ENCODE data around the gene TMEM170B. TPM values are rescaled to one million over a fixed set of nuclear protein-coding genes. Genes with fewer than 3 reads are reported as not detected.
A peak's percentile ranks its signal among the peaks of the same experiment; 100 is the strongest.

The TMEM170B gene
- polyA plus RNA-seq, 2 of the 4 experiments (the other 2 are of a cell fraction) = 2.5 to 3.2 TPM

GRCh38 chr6:11571073-11571472, 33.5 kb downstream of the TMEM170B start:
- ATAC-seq (no peak), DNase-seq (ENCODE audit: low read depth in 1 of 2, low spot score in 1 of 2) (no peak), FAIRE-seq (no peak)
- TF ChIP-seq NPAS2 (CRISPR knock-in tag; IDR thresholded peaks at IDR 0.05; ENCODE audit: borderline replicate concordance) (no peak), MYC (IDR thresholded peaks at IDR 0.05; ENCODE audit: borderline replicate concordance, low read length) (no peak), HOXB13 (CRISPR knock-in tag; IDR thresholded peaks at IDR 0.05; ENCODE audit: low read depth) (no peak), CBX8 (IDR thresholded peaks at IDR 0.05) (no peak), ESRRA (IDR thresholded peaks at IDR 0.05; ENCODE audit: borderline replicate concordance, low read length) (no peak), KDM1A (IDR thresholded peaks at IDR 0.05; ENCODE audit: low read depth) (no peak), BHLHE40 (IDR thresholded peaks at IDR 0.05; ENCODE audit: low read depth, low read length) (no peak), POLR2AphosphoS2 (conservative IDR thresholded peaks at IDR 0.05; ENCODE audit: low read length) (no peak), ZFP36 (IDR thresholded peaks at IDR 0.05; ENCODE audit: borderline replicate concordance, partially characterized antibody) (no peak), HOXB5 (CRISPR knock-in tag; IDR thresholded peaks at IDR 0.05) (no peak), CEBPB (IDR thresholded peaks at IDR 0.05) (no peak), CHD2 (IDR thresholded peaks at IDR 0.05; ENCODE audit: low read length, partially characterized antibody) (no peak), BCL3 (IDR thresholded peaks at IDR 0.05) (no peak), HOXA7 (CRISPR knock-in tag; IDR thresholded peaks at IDR 0.05) (no peak), SMC3 (IDR thresholded peaks at IDR 0.05) (no peak), MAFK (IDR thresholded peaks at IDR 0.05; ENCODE audit: partially characterized antibody) (no peak), PHF8 (IDR thresholded peaks at IDR 0.05; ENCODE audit: borderline replicate concordance, low read depth) (no peak)
- 0 out of 3 replicates have a peak, but pooled peaks cover 2% of the 10 kb centered on the region for H3K4me1 ChIP-seq
- ChIA-PET POLR2A (no interaction called here), CTCF (interaction anchor here (1.2 to 1.5 kb wide), 3 partner anchors 14 to 619 kb away, joined by 4 to 5 read pairs (median 5); no protein-coding TSS in a partner anchor)
- no peaks in the 10 kb centered on the region for H3K9me3 ChIP-seq
- 76% methylated on average over 2 of the region's 2 CpGs for whole genome bisulfite sequencing (ENCODE audit: missing lambda C conversion rate)
- H3K4me3 ChIP-seq = no peak overlapping the region
- H3K4me2 ChIP-seq = no peak overlapping the region
- no peak overlapping the region for H3K27ac ChIP-seq

DNA sequence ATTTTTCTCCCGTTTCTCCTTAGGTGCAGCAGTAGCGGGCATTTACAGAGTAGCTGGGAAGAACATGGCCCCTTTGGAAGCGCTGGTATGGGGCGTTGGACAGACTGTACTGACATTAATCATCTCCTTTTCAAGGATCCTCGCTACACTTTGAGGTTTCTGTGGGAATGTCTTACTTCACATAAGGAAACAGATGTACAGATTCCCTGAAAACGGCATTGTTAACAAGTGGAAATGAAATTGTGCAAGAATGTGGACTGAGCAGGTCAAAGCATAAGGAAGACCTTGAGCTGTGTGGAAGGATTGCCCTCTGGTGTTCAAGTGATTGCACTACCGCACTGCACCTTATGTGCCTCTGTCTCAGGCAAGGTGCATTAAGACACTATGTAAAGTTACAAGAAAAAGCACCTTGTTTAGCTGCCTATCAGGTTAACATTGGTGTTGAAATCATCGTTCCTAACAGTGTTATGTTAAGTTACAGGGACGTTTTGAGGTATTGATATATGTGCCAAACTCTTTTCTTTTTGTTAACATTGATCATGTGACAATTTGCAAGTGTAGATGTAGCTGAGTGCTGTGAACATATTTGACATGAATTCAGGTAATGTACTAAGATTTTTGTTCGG, 38.0 kb downstream of the TMEM170B start:
- peak; percentile 98 for FAIRE-seq
- DNase-seq (ENCODE audit: low read depth in 1 of 2, low spot score in 1 of 2) = peak; percentile 51 to 84
- H3K4me2 ChIP-seq = peak overlapping the region; percentile 59; the same call in 2 of the 3 replicates
- no peaks in the 10 kb centered on the region for H3K9me3 ChIP-seq
- ChIA-PET CTCF (interaction anchor here (0.5 to 2.4 kb wide), 36 partner anchors 8 to 1137 kb away, joined by 3 to 29 read pairs (median 4); partner anchors contain the start of genes SMIM13 and SYCP2L), POLR2A (interaction anchor here (0.6 to 1.5 kb wide), 3 partner anchors 482 to 814 kb away, joined by 3 to 4 read pairs (median 4); partner anchors contain the start of genes SMIM13 and SYCP2L)
- H3K4me1 ChIP-seq = 0 out of 3 replicates have a peak, but pooled peaks cover 2% of the 10 kb centered on the region
- peak overlapping the region in 1 of 2 experiments; percentile 71; a peak in 3 of 6 replicates for H3K27ac ChIP-seq
- 28% methylated on average over 10 of the region's 10 CpGs for WGBS (ENCODE audit: missing lambda C conversion rate)
- TF ChIP-seq RNF2 (IDR thresholded peaks at IDR 0.05; ENCODE audit: borderline replicate concordance, low read depth) (no peak), NR3C1 (IDR thresholded peaks at IDR 0.05) (no peak), RARB (CRISPR knock-in tag; IDR thresholded peaks at IDR 0.05) (no peak), EP300 (IDR thresholded peaks at IDR 0.05) (no peak), RAD21 (conservative IDR thresholded peaks at IDR 0.05 in 1 of 2, IDR thresholded peaks at IDR 0.05 in 1 of 2) (peak; percentile 91 to 93), ZNF302 (CRISPR knock-in tag; IDR thresholded peaks at IDR 0.05) (no peak), CEBPB (IDR thresholded peaks at IDR 0.05) (peak; percentile 81 to 94; a peak in 3 of 4 replicates), SMC3 (IDR thresholded peaks at IDR 0.05) (peak; percentile 87), HES2 (IDR thresholded peaks at IDR 0.05) (no peak)
- TF ChIP-seq, protein P1, sequence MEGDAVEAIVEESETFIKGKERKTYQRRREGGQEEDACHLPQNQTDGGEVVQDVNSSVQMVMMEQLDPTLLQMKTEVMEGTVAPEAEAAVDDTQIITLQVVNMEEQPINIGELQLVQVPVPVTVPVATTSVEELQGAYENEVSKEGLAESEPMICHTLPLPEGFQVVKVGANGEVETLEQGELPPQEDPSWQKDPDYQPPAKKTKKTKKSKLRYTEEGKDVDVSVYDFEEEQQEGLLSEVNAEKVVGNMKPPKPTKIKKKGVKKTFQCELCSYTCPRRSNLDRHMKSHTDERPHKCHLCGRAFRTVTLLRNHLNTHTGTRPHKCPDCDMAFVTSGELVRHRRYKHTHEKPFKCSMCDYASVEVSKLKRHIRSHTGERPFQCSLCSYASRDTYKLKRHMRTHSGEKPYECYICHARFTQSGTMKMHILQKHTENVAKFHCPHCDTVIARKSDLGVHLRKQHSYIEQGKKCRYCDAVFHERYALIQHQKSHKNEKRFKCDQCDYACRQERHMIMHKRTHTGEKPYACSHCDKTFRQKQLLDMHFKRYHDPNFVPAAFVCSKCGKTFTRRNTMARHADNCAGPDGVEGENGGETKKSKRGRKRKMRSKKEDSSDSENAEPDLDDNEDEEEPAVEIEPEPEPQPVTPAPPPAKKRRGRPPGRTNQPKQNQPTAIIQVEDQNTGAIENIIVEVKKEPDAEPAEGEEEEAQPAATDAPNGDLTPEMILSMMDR (IDR thresholded peaks at IDR 0.05) = peak; percentile 79
- TF ChIP-seq, protein P2, sequence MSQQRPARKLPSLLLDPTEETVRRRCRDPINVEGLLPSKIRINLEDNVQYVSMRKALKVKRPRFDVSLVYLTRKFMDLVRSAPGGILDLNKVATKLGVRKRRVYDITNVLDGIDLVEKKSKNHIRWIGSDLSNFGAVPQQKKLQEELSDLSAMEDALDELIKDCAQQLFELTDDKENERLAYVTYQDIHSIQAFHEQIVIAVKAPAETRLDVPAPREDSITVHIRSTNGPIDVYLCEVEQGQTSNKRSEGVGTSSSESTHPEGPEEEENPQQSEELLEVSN (IDR thresholded peaks at IDR 0.05; ENCODE audit: borderline replicate concordance, low read depth) = no peak
- H3K4me3 ChIP-seq = no peak overlapping the region
- peak; percentile 99 to 100 for ATAC-seq

All from A549 (cell line).